Fibroblast of skin of left quadriceps (primary cell): ENCODE results near the gene AMIGO1.
A peak's percentile ranks its signal among the peaks of the same experiment; 100 is the strongest.
"Not testable (repeated sequence)": the region's sequence is repeated elsewhere in the genome, so short reads cannot be mapped to it uniquely, and the experiment has no call there.

Experiments
- DNase-seq, 2 experiments: peaks; one replicate each; pipeline ENCODE4 v3.0.0-alpha.2; 2013; ENCODE audit warnings: low read depth in 2 of 2

AMIGO1 gene

GRCh38 chr1:109483672-109484518, 25.6 kb downstream of the AMIGO1 start, which contains the start of gene ATXN7L2:
TSS of gene ATXN7L2 (plus strand) at chr1:109483905. CDS start at chr1:109483954, 49 bp downstream.
- peak; percentile 84 for DNase-seq

GRCh38 chr1:109482791-109483671, 26.5 kb downstream of the AMIGO1 start:
- DNase-seq: no peak

- DNase-seq: no peak
Measured at GRCh38 chr1:109482242-109482641, 27.3 kb downstream of the AMIGO1 start.

GRCh38 chr1:109481646-109482045, 27.9 kb downstream of the AMIGO1 start:
- DNase-seq: no peak

GRCh38 chr1:109479901-109480300, 29.6 kb downstream of the AMIGO1 start:
- DNase-seq: no peak

GRCh38 chr1:109479311-109479710, 30.2 kb downstream of the AMIGO1 start:
- DNase-seq: no peak

- DNase-seq: no peak
Measured at GRCh38 chr1:109478806-109479205, 30.7 kb downstream of the AMIGO1 start.

GRCh38 chr1:109477821-109478220, 31.7 kb downstream of the AMIGO1 start:
- no peak for DNase-seq

GRCh38 chr1:109476825-109477224, 32.7 kb downstream of the AMIGO1 start:
- DNase-seq: no peak

- DNase-seq: no peak
Measured at GRCh38 chr1:109475261-109475660, 34.3 kb downstream of the AMIGO1 start.

- DNase-seq: no peak
Measured at GRCh38 chr1:109474697-109475096, 34.8 kb downstream of the AMIGO1 start.

- DNase-seq: not testable (repeated sequence)
Measured at GRCh38 chr1:109473284-109474057, 36.1 kb downstream of the AMIGO1 start.

GRCh38 chr1:109472779-109473178, 36.7 kb downstream of the AMIGO1 start:
- no peak for DNase-seq

- DNase-seq: no peak
Measured at GRCh38 chr1:109470245-109470644, 39.3 kb downstream of the AMIGO1 start.

- no peak for DNase-seq
Measured at GRCh38 chr1:109468903-109469302, 40.6 kb downstream of the AMIGO1 start.

GRCh38 chr1:109468061-109468460, 41.5 kb downstream of the AMIGO1 start:
- no peak for DNase-seq

GRCh38 chr1:109467301-109467777, 42.2 kb downstream of the AMIGO1 start:
- DNase-seq: no peak

- DNase-seq: no peak
Measured at GRCh38 chr1:109466452-109467300, 42.9 kb downstream of the AMIGO1 start, which contains the start of gene SYPL2. TSS of gene SYPL2 (plus strand) at chr1:109466546. CDS start at chr1:109466844, 298 bp downstream.

- no peak for DNase-seq
Measured at GRCh38 chr1:109466125-109466451, 43.4 kb downstream of the AMIGO1 start.

GRCh38 chr1:109457819-109458218, 51.7 kb downstream of the AMIGO1 start:
- no peak for DNase-seq
